HepG2 (cell line): ENCODE data around the gene TM4SF5. TPM values are rescaled to one million over a fixed set of nuclear protein-coding genes. Genes with fewer than 3 reads are reported as not detected.

Source experiments
- ARID5B ChIP-seq: IDR thresholded peaks from 2 replicates; pipeline ENCODE4 v1.4.0; 2020; ENCODE audit warnings: mild to moderate bottlenecking, missing genetic modification reagents
- ATM ChIP-seq: fragments of 450-650 bp; IDR thresholded peaks from 2 replicates; pipeline ENCODE4 v1.7.1; 2017; ENCODE audit warnings: mild to moderate bottlenecking, borderline replicate concordance
- BRF2 ChIP-seq: sonication (generic); formaldehyde crosslinking; IDR thresholded peaks from 2 replicates; pipeline ENCODE4 v1.8.1; 2022; ENCODE audit warnings: mild to moderate bottlenecking, missing genetic modification reagents
- CHCHD3 ChIP-seq: sonication (generic); formaldehyde crosslinking; IDR thresholded peaks from 2 replicates; pipeline ENCODE4 v1.8.0; 2022; ENCODE audit warnings: mild to moderate bottlenecking, missing genetic modification reagents, moderate library complexity
- ETS1 ChIP-seq: sonication (generic); formaldehyde crosslinking; IDR thresholded peaks from 2 replicates; pipeline ENCODE4 v1.4.0; 2020; ENCODE audit warnings: missing genetic modification reagents
- GABPB1 ChIP-seq: IDR thresholded peaks from 2 replicates; pipeline ENCODE4 v1.6.1; 2016; ENCODE audit warnings: mild to moderate bottlenecking, missing genetic modification reagents, moderate library complexity, missing compliant biosample characterization
- HIVEP1 ChIP-seq: sonication (generic); formaldehyde crosslinking; IDR thresholded peaks from 2 replicates; pipeline ENCODE4 v1.4.0; 2020; ENCODE audit warnings: mild to moderate bottlenecking, missing genetic modification reagents
- HOXA3 ChIP-seq: sonication (generic); formaldehyde crosslinking; IDR thresholded peaks from 2 replicates; pipeline ENCODE4 v1.5.0; 2020; ENCODE audit warnings: missing genetic modification reagents
- SNAPC5 ChIP-seq: sonication (generic); formaldehyde crosslinking; IDR thresholded peaks from 2 replicates; pipeline ENCODE4 v1.8.1; 2023; ENCODE audit warnings: mild to moderate bottlenecking, missing genetic modification reagents, borderline replicate concordance
- SNRNP70 ChIP-seq: fragments of 200-400 bp; formaldehyde crosslinking; IDR thresholded peaks from 2 replicates; pipeline ENCODE4 v1.6.1; 2017; ENCODE audit warnings: mild to moderate bottlenecking, low read depth, low read length, moderate library complexity
- TAF1 ChIP-seq: sonication (generic); formaldehyde crosslinking; IDR thresholded peaks from 2 replicates; pipeline ENCODE4 v1.4.0; 2020; ENCODE audit warnings: missing genetic modification reagents
- THAP11 ChIP-seq: IDR thresholded peaks from 2 replicates; pipeline ENCODE4 v1.6.1; 2016; ENCODE audit warnings: missing biosample characterization, missing genetic modification reagents
- ZBTB46 ChIP-seq: sonication (generic); formaldehyde crosslinking; IDR thresholded peaks from 2 replicates; pipeline ENCODE4 v1.4.0; 2020; ENCODE audit warnings: mild to moderate bottlenecking, missing genetic modification reagents, borderline replicate concordance
- ZFP90 ChIP-seq: sonication (generic); formaldehyde crosslinking; IDR thresholded peaks from 2 replicates; pipeline ENCODE4 v1.8.0; 2022; ENCODE audit warnings: missing genetic modification reagents, mild to moderate bottlenecking, inconsistent platforms, borderline replicate concordance
- ZNF264 ChIP-seq: sonication (generic); formaldehyde crosslinking; IDR thresholded peaks from 2 replicates; pipeline ENCODE4 v1.4.0; 2020; ENCODE audit warnings: missing genetic modification reagents
- ZNF614 ChIP-seq: IDR thresholded peaks from 2 replicates; pipeline ENCODE4 v1.6.1; 2018; ENCODE audit warnings: missing biosample characterization, missing genetic modification reagents, inconsistent platforms, borderline replicate concordance
- ZNF770 ChIP-seq: sonication (generic); formaldehyde crosslinking; IDR thresholded peaks from 2 replicates; pipeline ENCODE4 v1.5.0; 2020; ENCODE audit warnings: mild to moderate bottlenecking, missing genetic modification reagents
- ZNF780A ChIP-seq: sonication (generic); formaldehyde crosslinking; IDR thresholded peaks from 2 replicates; pipeline ENCODE4 v1.8.0; 2022; ENCODE audit warnings: mild to moderate bottlenecking, missing genetic modification reagents, moderate library complexity
- polyA plus RNA-seq, 8 experiments: library from polyadenylated mRNA; depleted of rRNA in 3 of 8; stranded (reverse) in 7 of 8; unstranded in 1 of 8; fragments of >200 nt; fragmentation: Illumina TruSeq in 4 of 8; extraction: Trizol in 4 of 8; gene quantifications; 2 replicates each; pipeline versions ENCODE4 v1.2.1 to v1.2.3, GENCODE V29; 2011 to 2016; ENCODE audit warnings: low read depth in 4 of 8, missing spikeins in 1 of 8, mixed read lengths in 1 of 8; ENCODE audit not compliant: insufficient read depth in 1 of 8
- total RNA-seq, 5 experiments: library from RNA; depleted of rRNA; stranded (reverse); fragments of >200 nt; fragmentation: Illumina TruSeq; extraction: Trizol; gene quantifications; 2 replicates each; pipeline ENCODE4 v1.2.3, GENCODE V29; 2016; ENCODE audit warnings: low read depth in 1 of 5

Gene TM4SF5
- total and polyA plus RNA-seq, 2 of the 13 experiments (the other 11 are each of a cell fraction or from before 2014, with no cell fraction given): 30.1 to 126 TPM

- TF ChIP-seq ETS1 (CRISPR knock-in tag) (peak; percentile 92; the same call in 1 of the 2 replicates), CHCHD3 (no peak; the same call in none of the 2 replicates), HIVEP1 (CRISPR knock-in tag) (no peak), GABPB1 (CRISPR knock-in tag) (peak; percentile 88), BRF2 (CRISPR knock-in tag) (peak; percentile 84; the same call in 1 of the 2 replicates), SNRNP70 (no peak), ATM (no peak), TAF1 (CRISPR knock-in tag) (peak; percentile 69), ZBTB46 (CRISPR knock-in tag) (no peak), ZNF780A (CRISPR knock-in tag) (peak; percentile 91; the same call in 1 of the 2 replicates), SNAPC5 (CRISPR knock-in tag) (no peak; the same call in 1 of the 2 replicates), ARID5B (CRISPR knock-in tag) (peak; percentile 17; the same call in 1 of the 2 replicates), HOXA3 (CRISPR knock-in tag) (peak; percentile 53; the same call in 1 of the 2 replicates), ZNF614 (CRISPR knock-in tag) (no peak), ZFP90 (CRISPR knock-in tag) (peak; percentile 24; the same call in 1 of the 2 replicates), ZNF770 (CRISPR knock-in tag) (peak; percentile 88), ZNF264 (CRISPR knock-in tag) (0 out of 2 replicates have a peak, but pooled peaks have one; percentile 16), THAP11 (CRISPR knock-in tag) (peak; percentile 79; the same call in 1 of the 2 replicates)
These were observed 18.4 kb downstream of the TM4SF5 start (continued) for GRCh38 chr17:4789951-4790704.
